Endothelial cell (in vitro differentiated cells): ENCODE measurements around the gene UPK1B. TPM values are rescaled to one million over a fixed set of nuclear protein-coding genes. Genes with fewer than 3 reads are reported as not detected.
"Not testable (repeated sequence)": the region's sequence is repeated elsewhere in the genome, so short reads cannot be mapped to it uniquely, and the experiment has no call there.

Experiments used
- DNase-seq: peaks from one replicate; pipeline ENCODE4 v3.0.0; 2021; ENCODE audit warnings: low spot score
- H3K27ac Mint-ChIP-seq: one replicate; pipeline ENCODE4 v1.8.0; 2021; ENCODE audit warnings: mixed read lengths, inconsistent platforms; ENCODE audit not compliant: unreplicated experiment
- H3K27me3 Mint-ChIP-seq: one replicate; pipeline ENCODE4 v1.8.0; 2021; ENCODE audit warnings: mild to moderate bottlenecking, moderate library complexity, mixed read lengths, inconsistent platforms; ENCODE audit not compliant: unreplicated experiment
- H3K36me3 Mint-ChIP-seq: one replicate; pipeline ENCODE4 v1.8.0; 2021; ENCODE audit warnings: mild to moderate bottlenecking, low read depth, mixed read lengths, inconsistent platforms; ENCODE audit not compliant: unreplicated experiment
- H3K4me1 Mint-ChIP-seq: one replicate; pipeline ENCODE4 v1.8.0; 2021; ENCODE audit warnings: mild to moderate bottlenecking, mixed read lengths, inconsistent platforms; ENCODE audit not compliant: unreplicated experiment
- H3K4me3 Mint-ChIP-seq: one replicate; pipeline ENCODE4 v1.8.0; 2021; ENCODE audit warnings: mild to moderate bottlenecking, mixed read lengths, inconsistent platforms; ENCODE audit not compliant: unreplicated experiment
- H3K9me3 Mint-ChIP-seq: one replicate; pipeline ENCODE4 v1.8.0; 2021; ENCODE audit warnings: mixed read lengths, inconsistent platforms; ENCODE audit not compliant: unreplicated experiment
- total RNA-seq: library from RNA; stranded (reverse); fragmentation: NEBNext Ultra II Directional; extraction: Animal tissue kit (Norgen Biotek cat#: 25700); gene quantifications from one replicate; pipeline ENCODE4 v1.2.1, GENCODE V29; 2021; ENCODE audit not compliant: unreplicated experiment
- TF ChIP-seq, protein P1 (sequence below): fragments of 200-600 bp; sonication (generic); IDR thresholded peaks from one replicate; pipeline ENCODE4 v1.5.0; 2021; ENCODE audit warnings: antibody characterized with exemption; ENCODE audit not compliant: unreplicated experiment

Gene UPK1B
- total RNA-seq, 1 donor from 2014 or later: not detected

DNA sequence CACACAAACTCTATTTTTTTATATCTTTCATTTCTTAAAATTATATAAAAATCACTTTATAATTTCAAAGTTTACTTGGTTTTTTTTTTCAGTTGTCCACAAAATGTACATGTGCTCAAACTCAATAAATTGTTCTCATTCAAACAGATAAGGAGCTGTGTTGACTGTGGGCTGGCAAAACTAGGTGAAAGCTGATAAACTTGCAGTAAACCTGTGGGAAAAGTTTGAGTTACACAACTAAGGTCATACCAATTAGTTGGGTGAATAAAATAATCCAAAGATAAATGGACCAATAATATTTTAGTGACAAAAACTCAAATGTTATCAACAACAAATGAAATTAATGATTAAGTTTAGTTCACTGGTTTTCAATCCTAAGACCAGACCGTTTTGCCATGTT lies 12.6 kb upstream of the UPK1B start:
- H3K4me3 Mint-ChIP-seq: no peak overlapping the region
- peaks cover 3% of the 10 kb centered on the region for H3K27me3 Mint-ChIP-seq
- H3K36me3 Mint-ChIP-seq: peaks cover 8% of the 10 kb centered on the region
- H3K27ac Mint-ChIP-seq: no peak overlapping the region
- H3K9me3 Mint-ChIP-seq: peaks cover 5% of the 10 kb centered on the region
- no peak for DNase-seq
- H3K4me1 Mint-ChIP-seq: no peaks in the 10 kb centered on the region
- TF ChIP-seq, protein P1, sequence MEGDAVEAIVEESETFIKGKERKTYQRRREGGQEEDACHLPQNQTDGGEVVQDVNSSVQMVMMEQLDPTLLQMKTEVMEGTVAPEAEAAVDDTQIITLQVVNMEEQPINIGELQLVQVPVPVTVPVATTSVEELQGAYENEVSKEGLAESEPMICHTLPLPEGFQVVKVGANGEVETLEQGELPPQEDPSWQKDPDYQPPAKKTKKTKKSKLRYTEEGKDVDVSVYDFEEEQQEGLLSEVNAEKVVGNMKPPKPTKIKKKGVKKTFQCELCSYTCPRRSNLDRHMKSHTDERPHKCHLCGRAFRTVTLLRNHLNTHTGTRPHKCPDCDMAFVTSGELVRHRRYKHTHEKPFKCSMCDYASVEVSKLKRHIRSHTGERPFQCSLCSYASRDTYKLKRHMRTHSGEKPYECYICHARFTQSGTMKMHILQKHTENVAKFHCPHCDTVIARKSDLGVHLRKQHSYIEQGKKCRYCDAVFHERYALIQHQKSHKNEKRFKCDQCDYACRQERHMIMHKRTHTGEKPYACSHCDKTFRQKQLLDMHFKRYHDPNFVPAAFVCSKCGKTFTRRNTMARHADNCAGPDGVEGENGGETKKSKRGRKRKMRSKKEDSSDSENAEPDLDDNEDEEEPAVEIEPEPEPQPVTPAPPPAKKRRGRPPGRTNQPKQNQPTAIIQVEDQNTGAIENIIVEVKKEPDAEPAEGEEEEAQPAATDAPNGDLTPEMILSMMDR: no peak

DNA sequence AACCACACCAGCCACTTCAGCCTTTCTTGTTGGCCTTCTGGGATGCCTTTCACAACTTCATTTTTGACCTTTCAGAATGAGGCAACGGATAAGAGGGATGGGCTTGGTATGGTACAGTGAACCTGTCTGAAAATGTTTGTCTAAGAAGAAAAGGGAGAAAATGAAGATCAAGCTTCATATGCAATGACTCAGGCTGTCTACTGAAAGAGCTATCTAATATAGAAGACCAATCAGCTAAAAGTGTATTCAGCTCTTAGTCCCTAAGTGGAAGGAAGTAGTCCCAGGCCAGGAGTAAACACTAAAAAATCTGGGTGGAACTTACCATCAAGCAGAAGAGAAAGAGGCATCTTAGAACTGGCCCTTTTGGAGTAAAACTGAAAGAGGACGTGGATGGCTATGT lies 12.2 kb upstream of the UPK1B start:
- TF ChIP-seq, protein P1: no peak
- Mint-ChIP-seq H3K27me3 (peaks cover 3% of the 10 kb centered on the region), H3K4me1 (no peaks in the 10 kb centered on the region), H3K9me3 (peaks cover 5% of the 10 kb centered on the region), H3K4me3 (no peak overlapping the region), H3K27ac (no peak overlapping the region), H3K36me3 (peaks cover 8% of the 10 kb centered on the region)
- DNase-seq: no peak

DNA sequence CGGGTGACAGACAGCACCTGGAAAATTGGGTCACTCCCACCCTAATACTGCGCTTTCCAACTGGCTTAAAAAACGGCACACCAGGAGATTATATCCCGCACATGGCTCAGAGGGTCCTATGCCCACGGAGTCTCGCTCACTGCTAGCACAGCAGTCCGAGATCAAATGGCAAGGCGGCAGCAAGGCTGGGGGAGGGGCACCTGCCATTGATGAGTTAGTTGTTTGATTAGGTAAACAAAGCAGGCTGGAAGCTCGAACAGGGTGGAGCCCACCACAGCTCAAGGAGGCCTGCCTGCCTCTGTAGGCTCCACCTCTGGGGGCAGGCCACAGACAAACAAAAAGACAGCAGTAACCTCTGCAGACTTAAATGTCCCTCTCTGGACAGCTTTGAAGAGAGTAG lies 8.7 kb upstream of the UPK1B start:
- H3K9me3 Mint-ChIP-seq, H3K27me3 Mint-ChIP-seq, H3K27ac Mint-ChIP-seq, H3K4me3 Mint-ChIP-seq, DNase-seq, H3K4me1 Mint-ChIP-seq, H3K36me3 Mint-ChIP-seq: not testable (repeated sequence)

DNA sequence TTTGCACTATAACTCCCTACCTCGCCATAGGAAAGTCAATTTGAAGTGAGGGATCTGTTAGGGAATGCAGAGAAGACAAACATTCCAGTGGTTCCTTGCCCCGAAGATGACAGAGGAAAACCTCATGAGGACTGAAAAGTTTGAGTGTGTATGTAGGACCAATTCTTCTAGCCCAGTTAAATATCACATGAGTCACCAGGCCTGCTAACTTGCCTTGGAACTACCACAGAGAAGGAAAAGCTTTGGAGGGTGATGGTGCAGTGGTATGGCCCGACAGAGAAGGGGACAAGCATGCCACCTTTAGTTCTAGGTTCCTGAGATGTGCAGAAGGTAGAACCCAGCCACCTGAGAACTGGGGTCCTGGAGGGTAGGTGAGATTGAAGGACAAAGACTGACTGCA lies 2.6 kb upstream of the UPK1B start:
- no peak overlapping the region for H3K27ac Mint-ChIP-seq
- DNase-seq: no peak
- TF ChIP-seq, protein P1: no peak
- H3K4me3 Mint-ChIP-seq: no peak overlapping the region
- no peaks in the 10 kb centered on the region for H3K27me3 Mint-ChIP-seq
- H3K9me3 Mint-ChIP-seq: no peaks in the 10 kb centered on the region
- no peaks in the 10 kb centered on the region for H3K36me3 Mint-ChIP-seq
- H3K4me1 Mint-ChIP-seq: no peaks in the 10 kb centered on the region

DNA sequence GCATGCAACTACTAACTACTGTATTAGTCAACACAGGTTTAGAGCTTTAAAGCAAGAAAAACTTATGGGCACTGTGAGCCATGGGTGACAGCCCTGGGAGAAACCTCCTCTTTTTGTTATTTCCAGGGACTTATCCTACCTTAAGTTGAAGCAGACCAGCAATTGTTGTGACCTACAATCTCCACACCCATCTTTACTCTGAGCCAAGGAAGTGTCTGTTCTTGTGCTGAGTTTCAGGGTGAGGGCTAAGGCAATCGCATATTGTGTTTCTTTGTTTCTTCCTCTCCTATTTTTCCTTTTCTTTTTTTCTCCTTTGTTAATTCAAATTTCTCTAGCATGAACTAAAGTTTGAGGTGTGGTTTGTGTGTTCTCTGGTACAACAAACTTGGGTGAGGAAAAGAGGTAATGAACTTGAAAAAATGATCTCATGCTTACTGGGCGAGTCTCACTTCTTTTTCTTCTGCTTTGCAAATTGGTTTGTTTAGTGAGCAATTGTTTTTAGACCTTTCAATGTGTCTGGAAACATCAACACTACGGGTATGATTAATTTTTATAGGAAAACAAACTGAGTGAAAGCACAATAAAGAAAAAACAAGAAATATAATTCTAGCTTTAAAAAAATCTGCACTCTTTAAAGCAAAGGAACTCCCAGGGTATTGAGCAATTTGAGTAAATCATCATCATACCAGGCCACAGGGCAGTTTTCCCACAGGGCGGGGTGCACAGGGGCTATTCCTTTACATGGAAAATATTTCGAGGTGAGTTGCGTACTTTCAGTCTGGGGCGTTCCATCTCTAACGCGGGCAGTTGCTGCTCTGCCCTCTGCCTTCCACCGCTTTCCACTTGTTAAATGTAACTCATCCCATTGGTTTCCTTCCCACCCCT lies 2.7 kb downstream of the UPK1B start:
- no peaks in the 10 kb centered on the region for H3K36me3 Mint-ChIP-seq
- TF ChIP-seq, protein P1: no peak
- DNase-seq: no peak
- H3K27me3 Mint-ChIP-seq: peaks cover 2% of the 10 kb centered on the region
- H3K9me3 Mint-ChIP-seq: no peaks in the 10 kb centered on the region
- no peak overlapping the region for H3K27ac Mint-ChIP-seq
- no peak overlapping the region for H3K4me3 Mint-ChIP-seq
- no peaks in the 10 kb centered on the region for H3K4me1 Mint-ChIP-seq
